Activated CD4-positive, CD25-positive, alpha-beta regulatory T cell treated with anti-CD3 and anti-CD28 coated beads, Interleukin-2, amount 50 U/mL, for 16 hours (primary cell): ENCODE measurements around the gene HRAS.

Experiments
- DNase-seq: peaks from one replicate; pipeline ENCODE4 v3.0.0-alpha.2; 2020; ENCODE audit warnings: low read depth, low spot score

HRAS gene

GRCh38 chr11:567629-568292 lies 32.4 kb upstream of the HRAS start:
- no peak for DNase-seq

DNA sequence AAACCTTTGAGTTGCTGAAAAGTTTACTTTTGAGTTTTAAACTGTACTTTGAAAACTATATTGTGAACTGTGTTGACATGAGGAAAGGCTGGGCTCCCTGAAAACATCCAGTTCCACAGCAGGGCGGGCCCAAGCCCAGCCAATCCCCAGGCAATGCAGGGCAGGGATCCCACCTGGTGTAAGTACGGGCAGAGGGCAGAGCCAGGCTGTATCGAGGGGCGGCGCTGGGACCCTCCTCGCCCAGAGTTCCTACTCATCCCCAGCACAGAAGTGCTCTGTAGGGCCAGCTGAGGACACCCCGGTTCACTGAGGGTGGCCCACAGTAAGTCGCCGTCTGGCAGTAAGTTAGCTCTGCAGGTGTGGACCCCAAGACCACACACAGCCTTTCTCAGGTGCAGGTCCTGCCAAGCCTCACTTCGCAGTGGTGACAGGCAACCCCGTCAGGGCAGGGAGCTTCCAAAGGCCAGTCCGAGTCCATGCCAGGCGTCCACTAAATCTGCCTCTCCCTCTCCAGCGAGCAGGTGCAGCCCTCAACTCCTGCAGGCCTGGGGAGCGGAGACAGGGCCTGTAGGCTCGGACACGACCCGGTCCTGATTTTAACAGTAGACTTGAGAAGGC lies 31.7 kb upstream of the HRAS start:
- no peak for DNase-seq

GRCh38 chr11:565921-566509 lies 30.6 kb upstream of the HRAS start:
- DNase-seq, result no peak

- DNase-seq, result no peak
Observed at GRCh38 chr11:563812-564578, 28.6 kb upstream of the HRAS start.

- DNase-seq, result no peak
Observed at GRCh38 chr11:563066-563811, 27.9 kb upstream of the HRAS start.

DNA sequence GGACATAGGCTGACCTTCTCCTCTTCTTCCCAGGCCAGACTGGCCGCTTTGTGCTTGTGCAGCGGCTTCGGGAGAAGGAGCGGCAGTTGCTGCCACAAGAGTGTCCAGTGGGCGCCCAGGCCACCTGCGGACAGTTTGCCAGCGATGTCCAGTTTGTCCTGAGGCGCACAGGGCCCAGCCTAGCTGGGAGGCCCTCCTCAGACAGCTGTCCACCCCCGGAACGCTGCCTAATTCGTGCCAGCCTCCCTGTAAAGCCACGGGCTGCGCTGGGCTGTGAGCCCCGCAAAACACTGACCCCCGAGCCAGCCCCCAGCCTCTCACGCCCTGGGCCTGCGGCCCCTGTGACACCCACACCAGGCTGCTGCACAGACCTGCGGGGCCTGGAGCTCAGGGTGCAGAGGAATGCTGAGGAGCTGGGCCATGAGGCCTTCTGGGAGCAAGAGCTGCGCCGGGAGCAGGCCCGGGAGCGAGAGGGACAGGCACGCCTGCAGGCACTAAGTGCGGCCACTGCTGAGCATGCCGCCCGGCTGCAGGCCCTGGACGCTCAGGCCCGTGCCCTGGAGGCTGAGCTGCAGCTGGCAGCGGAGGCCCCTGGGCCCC lies 26.8 kb upstream of the HRAS start:
- DNase-seq, result no peak

DNA sequence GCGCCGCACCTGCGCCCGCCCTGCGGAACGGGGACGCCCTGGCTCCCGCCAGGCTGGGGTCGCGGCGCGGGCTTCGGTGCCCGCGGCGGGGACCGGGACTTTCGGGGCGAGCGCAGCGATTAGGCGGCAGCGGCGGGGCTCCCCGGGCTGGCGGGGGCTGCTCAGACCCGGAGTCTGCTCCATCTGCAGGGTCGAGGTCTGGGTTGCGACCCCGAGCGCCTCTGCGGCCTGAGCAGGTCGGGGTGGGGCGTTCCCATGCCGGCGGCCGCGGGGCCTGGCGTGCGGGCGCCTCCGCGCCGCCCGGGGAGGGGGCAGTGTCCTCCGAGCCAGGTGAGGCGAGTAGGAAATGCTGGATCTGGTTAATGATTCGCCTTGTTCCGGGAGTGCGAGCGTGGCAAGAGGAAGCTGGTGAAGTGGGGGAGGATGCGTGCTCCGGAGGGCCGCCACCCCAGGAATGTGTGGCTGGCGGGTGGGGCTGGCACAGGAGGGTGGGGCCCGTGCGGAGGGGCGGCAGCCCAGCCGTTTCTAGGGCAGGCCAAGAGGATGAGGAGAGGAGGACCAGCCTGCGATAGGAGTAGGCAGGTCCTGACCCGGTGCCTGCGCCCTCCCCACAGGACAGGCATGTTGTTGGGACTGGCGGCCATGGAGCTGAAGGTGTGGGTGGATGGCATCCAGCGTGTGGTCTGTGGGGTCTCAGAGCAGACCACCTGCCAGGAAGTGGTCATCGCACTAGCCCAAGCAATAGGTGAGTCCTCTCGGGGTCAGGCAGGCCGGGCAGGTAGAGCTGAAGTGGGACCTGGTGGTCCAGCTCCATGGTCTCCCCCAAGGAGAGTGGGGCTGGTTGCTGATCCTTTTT lies 26.0 kb upstream of the HRAS start:
- no peak for DNase-seq

- peak; percentile 90 for DNase-seq
Observed at GRCh38 chr11:560305-561147, 25.1 kb upstream of the HRAS start, which contains the start of the genes LMNTD2 and RASSF7. LMNTD2 (minus strand) TSS chr11:560738; CDS start chr11:560716, 22 bp downstream. RASSF7 (plus strand) TSS chr11:560970; CDS start chr11:561769, 799 bp downstream.

- no peak for DNase-seq
Observed at GRCh38 chr11:559712-560304, 24.4 kb upstream of the HRAS start.

- no peak for DNase-seq
Observed at GRCh38 chr11:559020-559620, 23.7 kb upstream of the HRAS start.

- DNase-seq, result no peak
Observed at GRCh38 chr11:558503-558902, 23.1 kb upstream of the HRAS start.

DNA sequence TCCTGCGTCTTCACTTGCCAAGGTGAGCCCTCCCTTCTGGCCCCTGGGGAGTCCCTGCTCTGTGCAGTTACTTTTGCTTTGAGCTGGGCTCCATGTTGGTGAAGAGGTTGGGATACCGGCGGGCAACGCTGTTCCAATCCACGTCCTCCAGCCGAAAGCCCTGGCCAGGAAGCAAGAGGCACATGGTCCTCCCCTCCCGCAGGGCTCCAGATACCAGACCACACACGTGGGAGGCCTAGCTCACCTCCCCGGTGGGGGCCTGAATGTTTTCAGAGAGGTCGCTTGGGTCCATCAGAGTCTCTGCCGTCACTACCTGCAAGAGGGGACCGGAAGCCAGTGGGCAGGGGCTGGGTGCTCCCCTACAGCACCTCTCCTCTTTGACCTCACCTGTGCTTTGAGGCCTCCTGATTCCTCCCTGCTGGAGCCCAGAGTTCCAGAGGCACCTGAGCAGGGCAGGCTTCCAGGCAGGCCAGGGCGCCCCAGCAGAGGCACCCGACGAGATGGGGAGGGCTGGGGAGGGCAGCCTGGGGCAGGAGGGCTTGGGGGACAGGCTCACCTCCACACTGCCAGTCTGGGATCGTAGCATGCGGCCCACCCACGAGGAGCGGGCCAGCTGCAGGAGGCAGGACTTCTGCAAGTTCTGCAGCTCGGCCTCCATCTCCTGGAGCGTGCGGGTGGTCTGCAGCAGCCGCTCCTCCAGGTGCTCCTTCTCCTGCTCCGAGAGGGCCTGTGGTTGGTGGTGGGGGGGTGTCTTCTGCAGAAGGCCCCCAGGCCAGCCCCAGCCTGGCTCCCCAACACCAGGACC lies 22.2 kb upstream of the HRAS start:
- DNase-seq, result no peak

DNA sequence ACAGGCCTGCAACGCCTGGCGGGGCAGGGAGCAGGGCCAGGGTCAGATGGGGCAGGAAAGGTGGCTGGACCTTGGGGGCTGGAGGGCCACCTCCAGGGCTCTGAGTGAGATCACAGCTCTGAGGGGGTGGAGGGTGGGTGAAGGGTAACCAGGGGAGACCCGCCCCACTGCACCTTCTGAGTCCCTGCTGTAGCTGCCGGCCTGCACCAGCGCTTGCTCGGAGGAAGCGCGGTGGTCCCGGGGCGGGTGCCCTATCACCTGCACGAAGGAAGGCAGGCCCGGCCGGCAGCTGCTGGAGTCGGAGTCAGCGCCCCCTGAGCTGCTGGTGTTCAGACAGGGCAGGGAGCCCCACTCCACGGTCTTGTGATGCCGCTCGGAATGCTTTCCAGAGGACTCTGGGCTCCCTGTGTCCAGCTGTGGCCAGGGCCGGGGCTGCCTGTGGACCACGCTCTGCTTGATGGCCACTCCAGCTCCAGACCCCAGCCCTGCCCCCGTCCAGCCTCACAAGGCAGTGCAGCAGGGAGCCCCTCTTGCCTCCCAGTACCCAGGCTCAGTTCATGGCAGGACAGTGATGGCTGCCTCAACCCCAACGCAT lies 21.4 kb upstream of the HRAS start:
- no peak for DNase-seq

DNA sequence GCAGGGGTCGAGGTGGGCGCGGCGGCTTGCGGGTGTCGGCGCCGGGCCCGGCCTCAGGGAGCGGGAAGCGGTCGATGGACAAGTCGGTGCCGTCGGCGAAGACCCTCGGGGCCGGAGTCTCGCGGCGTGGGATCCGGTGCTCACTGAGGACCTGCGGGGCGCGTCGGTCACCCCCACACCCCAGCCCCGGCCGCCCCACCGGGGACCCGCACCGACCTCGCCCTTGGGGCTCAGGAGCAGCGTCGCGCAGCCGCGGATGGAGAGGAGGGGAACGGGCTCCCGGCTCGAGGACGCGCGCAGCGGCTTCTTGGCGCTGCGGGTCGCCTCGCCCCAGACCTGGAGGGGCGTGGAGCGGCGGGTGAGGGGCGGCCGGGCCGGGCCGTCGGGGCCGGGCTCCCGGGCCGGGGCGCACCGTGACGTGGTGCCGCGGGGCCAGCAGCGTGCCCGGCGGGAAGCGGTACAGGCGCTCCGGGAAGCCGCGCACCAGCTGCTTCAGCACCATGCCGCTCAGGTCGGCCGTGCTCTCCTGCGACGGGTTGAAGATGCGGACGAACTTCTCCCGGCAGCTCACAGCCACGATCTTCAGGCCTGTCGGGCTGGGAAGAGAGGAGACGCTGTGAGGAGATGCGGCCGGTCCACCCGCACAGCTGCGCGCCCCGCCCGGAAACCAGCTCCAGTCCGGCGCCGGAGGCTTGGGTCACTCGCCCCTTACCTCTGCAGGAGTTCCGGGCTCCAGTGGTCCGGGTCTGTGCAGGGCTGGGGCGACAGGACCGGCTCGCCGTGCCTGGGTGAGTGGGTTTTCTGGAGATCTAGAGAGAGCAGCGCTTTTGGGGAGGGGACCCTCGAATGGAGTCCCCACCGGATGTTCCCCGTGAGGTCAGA lies 20.6 kb upstream of the HRAS start:
- DNase-seq, result no peak

DNA sequence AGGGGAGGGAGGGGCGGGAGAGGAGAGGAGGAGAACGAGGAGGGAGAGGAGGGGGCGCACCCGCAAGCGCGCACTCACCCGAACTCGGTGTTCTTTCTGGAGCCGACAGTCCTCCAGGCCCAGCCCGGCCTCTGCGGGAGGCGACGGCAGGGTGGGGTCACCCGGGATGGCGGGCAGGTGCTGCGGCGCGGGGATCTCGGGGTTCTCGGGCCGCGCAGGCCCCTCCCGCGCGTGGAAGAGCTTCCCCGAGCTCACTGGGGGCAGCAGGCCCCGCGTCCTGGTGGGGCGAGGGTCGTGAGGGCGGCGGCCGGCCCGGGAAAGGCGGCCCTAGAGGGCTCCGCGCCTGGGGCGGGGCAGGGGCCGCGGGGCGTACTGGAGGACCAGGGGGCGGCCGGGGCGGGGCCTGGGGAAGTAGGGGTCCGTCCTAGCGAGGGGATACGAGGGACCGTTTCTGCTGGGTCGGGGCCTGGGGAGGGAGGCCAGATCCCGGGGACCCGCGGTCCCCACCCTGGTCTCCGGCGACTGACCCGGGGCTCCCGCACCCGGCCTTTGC lies 19.9 kb upstream of the HRAS start:
- no peak for DNase-seq
